PC-9 (cell line): ENCODE measurements around the gene GPR78.

Experiments
- EZH2 ChIP-seq: fragments of 200-600 bp; sonication (generic); IDR thresholded peaks from 2 replicates; pipeline ENCODE4 v1.8.0; 2017; ENCODE audit warnings: antibody characterized with exemption, low read depth
- TF ChIP-seq, protein P1 (sequence below): fragments of 200-600 bp; sonication (generic); conservative IDR thresholded peaks from 2 replicates; pipeline ENCODE4 v1.6.1; 2017; ENCODE audit warnings: mixed run types, antibody characterized with exemption, mild to moderate bottlenecking, moderate library complexity

DNA sequence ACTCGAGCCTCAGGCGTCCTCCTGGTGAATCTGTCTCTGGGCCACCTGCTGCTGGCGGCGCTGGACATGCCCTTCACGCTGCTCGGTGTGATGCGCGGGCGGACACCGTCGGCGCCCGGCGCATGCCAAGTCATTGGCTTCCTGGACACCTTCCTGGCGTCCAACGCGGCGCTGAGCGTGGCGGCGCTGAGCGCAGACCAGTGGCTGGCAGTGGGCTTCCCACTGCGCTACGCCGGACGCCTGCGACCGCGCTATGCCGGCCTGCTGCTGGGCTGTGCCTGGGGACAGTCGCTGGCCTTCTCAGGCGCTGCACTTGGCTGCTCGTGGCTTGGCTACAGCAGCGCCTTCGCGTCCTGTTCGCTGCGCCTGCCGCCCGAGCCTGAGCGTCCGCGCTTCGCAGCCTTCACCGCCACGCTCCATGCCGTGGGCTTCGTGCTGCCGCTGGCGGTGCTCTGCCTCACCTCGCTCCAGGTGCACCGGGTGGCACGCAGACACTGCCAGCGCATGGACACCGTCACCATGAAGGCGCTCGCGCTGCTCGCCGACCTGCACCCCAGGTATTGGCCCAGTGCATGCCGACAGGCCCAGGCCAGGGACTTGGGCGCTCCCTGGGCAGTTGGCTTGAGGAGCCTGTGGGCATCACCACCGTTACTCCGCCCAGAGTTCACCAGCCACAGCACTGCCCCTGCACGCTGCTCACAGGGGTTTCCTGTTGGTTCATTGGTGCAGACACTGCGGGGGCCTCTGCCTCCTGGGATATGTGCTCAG, 1.1 kb downstream of the GPR78 start:
- TF ChIP-seq, protein P1, sequence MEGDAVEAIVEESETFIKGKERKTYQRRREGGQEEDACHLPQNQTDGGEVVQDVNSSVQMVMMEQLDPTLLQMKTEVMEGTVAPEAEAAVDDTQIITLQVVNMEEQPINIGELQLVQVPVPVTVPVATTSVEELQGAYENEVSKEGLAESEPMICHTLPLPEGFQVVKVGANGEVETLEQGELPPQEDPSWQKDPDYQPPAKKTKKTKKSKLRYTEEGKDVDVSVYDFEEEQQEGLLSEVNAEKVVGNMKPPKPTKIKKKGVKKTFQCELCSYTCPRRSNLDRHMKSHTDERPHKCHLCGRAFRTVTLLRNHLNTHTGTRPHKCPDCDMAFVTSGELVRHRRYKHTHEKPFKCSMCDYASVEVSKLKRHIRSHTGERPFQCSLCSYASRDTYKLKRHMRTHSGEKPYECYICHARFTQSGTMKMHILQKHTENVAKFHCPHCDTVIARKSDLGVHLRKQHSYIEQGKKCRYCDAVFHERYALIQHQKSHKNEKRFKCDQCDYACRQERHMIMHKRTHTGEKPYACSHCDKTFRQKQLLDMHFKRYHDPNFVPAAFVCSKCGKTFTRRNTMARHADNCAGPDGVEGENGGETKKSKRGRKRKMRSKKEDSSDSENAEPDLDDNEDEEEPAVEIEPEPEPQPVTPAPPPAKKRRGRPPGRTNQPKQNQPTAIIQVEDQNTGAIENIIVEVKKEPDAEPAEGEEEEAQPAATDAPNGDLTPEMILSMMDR, result no peak
- no peak for TF ChIP-seq EZH2
